SIG-M5 treated with dmso at 0.1 percent for 504 hours (cell line): ENCODE data around the gene GRIK4.
"Not testable (repeated sequence)": the region's sequence is repeated elsewhere in the genome, so short reads cannot be mapped to it uniquely, and the experiment has no call there.

Experiments
- DNase-seq: peaks from one replicate; lab custom pipeline; 2025; ENCODE audit not compliant: unreplicated experiment; lab: John Stamatoyannopoulos, UW

The GRIK4 gene

GRCh38 chr11:120599816-120600420 lies 88.4 kb downstream of the GRIK4 start:
- DNase-seq, result no peak

- no peak for DNase-seq
Measured at GRCh38 chr11:120601536-120601935, 90.0 kb downstream of the GRIK4 start.

- no peak for DNase-seq
Measured at GRCh38 chr11:120603071-120603470, 91.5 kb downstream of the GRIK4 start.

- no peak for DNase-seq
Measured at GRCh38 chr11:120605469-120605868, 93.9 kb downstream of the GRIK4 start.

GRCh38 chr11:120606211-120607010 lies 94.9 kb downstream of the GRIK4 start:
- no peak for DNase-seq

- no peak for DNase-seq
Measured at GRCh38 chr11:120608061-120608460, 96.5 kb downstream of the GRIK4 start.

- no peak for DNase-seq
Measured at GRCh38 chr11:120608760-120609211, 97.2 kb downstream of the GRIK4 start.

GRCh38 chr11:120610111-120610510 lies 98.6 kb downstream of the GRIK4 start:
- DNase-seq, result no peak

GRCh38 chr11:120611581-120611980 lies 100.0 kb downstream of the GRIK4 start:
- no peak for DNase-seq

- no peak for DNase-seq
Measured at GRCh38 chr11:120612513-120613263, 101.1 kb downstream of the GRIK4 start.

GRCh38 chr11:120613264-120614226 lies 102.0 kb downstream of the GRIK4 start:
- no peak for DNase-seq

GRCh38 chr11:120615391-120615790 lies 103.8 kb downstream of the GRIK4 start:
- no peak for DNase-seq

GRCh38 chr11:120618399-120618798 lies 106.9 kb downstream of the GRIK4 start:
- no peak for DNase-seq

GRCh38 chr11:120622189-120622875 lies 110.8 kb downstream of the GRIK4 start:
- DNase-seq, result no peak

- DNase-seq, result not testable (repeated sequence)
Measured at GRCh38 chr11:120624992-120625391, 113.4 kb downstream of the GRIK4 start.

GRCh38 chr11:120625565-120625964 lies 114.0 kb downstream of the GRIK4 start:
- DNase-seq, result no peak

GRCh38 chr11:120626791-120627190 lies 115.2 kb downstream of the GRIK4 start:
- DNase-seq, result no peak

GRCh38 chr11:120627327-120628163 lies 116.0 kb downstream of the GRIK4 start:
- no peak for DNase-seq

GRCh38 chr11:120629407-120630080 lies 118.0 kb downstream of the GRIK4 start:
- no peak for DNase-seq
